ENCODE results near the gene MUSTN1. TPM values are rescaled to one million over a fixed set of nuclear protein-coding genes. Genes with fewer than 3 reads are reported as not detected.

Gene MUSTN1
- total RNA-seq, 2 experiments from 2014 or later = 1.1 TPM; not detected in 1

- Mint-ChIP-seq H3K27ac (no peak overlapping the region), H3K4me1 (ENCODE audit: low read depth) (no peaks in the 10 kb centered on the region), H3K9me3 (no peaks in the 10 kb centered on the region), H3K36me3 (no peaks in the 10 kb centered on the region), H3K4me3 (no peak overlapping the region), H3K27me3 (no peaks in the 10 kb centered on the region)
- ChIA-PET POLR2A (no interaction called here), CTCF (interaction anchor here (2.6 kb wide), 1 partner anchor 9 kb away, joined by 12 read pairs; no protein-coding TSS in a partner anchor)
- intact Hi-C loops (cut with micrococcal nuclease) = no loop called here
- DNase-seq = no peak
Observed at GRCh38 chr3:52811452-52812011, 23.3 kb downstream of the MUSTN1 start.

GRCh38 chr3:52810923-52811322 lies 23.9 kb downstream of the MUSTN1 start:
- ChIA-PET CTCF (interaction anchor here (2.6 kb wide), 1 partner anchor 10 kb away, joined by 12 read pairs; no protein-coding TSS in a partner anchor), POLR2A (no interaction called here)
- H3K4me1 Mint-ChIP-seq (ENCODE audit: low read depth) = no peaks in the 10 kb centered on the region
- no peaks in the 10 kb centered on the region for H3K27me3 Mint-ChIP-seq
- intact Hi-C loops (cut with micrococcal nuclease) = no loop called here
- no peak overlapping the region for H3K27ac Mint-ChIP-seq
- no peaks in the 10 kb centered on the region for H3K9me3 Mint-ChIP-seq
- no peak overlapping the region for H3K4me3 Mint-ChIP-seq
- DNase-seq = no peak
- no peaks in the 10 kb centered on the region for H3K36me3 Mint-ChIP-seq

- Mint-ChIP-seq H3K9me3 (no peaks in the 10 kb centered on the region), H3K27me3 (no peaks in the 10 kb centered on the region), H3K36me3 (no peaks in the 10 kb centered on the region), H3K27ac (no peak overlapping the region), H3K4me1 (ENCODE audit: low read depth) (no peaks in the 10 kb centered on the region), H3K4me3 (no peak overlapping the region)
- CTCF ChIA-PET = no interaction called here
- POLR2A ChIA-PET = no interaction called here
- no peak for DNase-seq
- intact Hi-C loops (cut with micrococcal nuclease) = no loop called here
Observed at GRCh38 chr3:52809662-52810377, 25.0 kb downstream of the MUSTN1 start.

GRCh38 chr3:52809149-52809548 lies 25.7 kb downstream of the MUSTN1 start:
- no peak for DNase-seq
- no peaks in the 10 kb centered on the region for H3K4me1 Mint-ChIP-seq (ENCODE audit: low read depth)
- H3K36me3 Mint-ChIP-seq = no peaks in the 10 kb centered on the region
- ChIA-PET CTCF (interaction anchor here (0.8 to 1.0 kb wide), 2 partner anchors 11 to 12 kb away, joined by 3 to 4 read pairs; no protein-coding TSS in a partner anchor), POLR2A (no interaction called here)
- intact Hi-C loops (cut with micrococcal nuclease) = no loop called here
- no peak overlapping the region for H3K4me3 Mint-ChIP-seq
- H3K27me3 Mint-ChIP-seq = no peaks in the 10 kb centered on the region
- no peaks in the 10 kb centered on the region for H3K9me3 Mint-ChIP-seq
- H3K27ac Mint-ChIP-seq = no peak overlapping the region

- POLR2A ChIA-PET = no interaction called here
- Mint-ChIP-seq H3K27ac (no peak overlapping the region), H3K9me3 (no peaks in the 10 kb centered on the region), H3K4me1 (ENCODE audit: low read depth) (no peaks in the 10 kb centered on the region), H3K36me3 (no peaks in the 10 kb centered on the region), H3K27me3 (no peaks in the 10 kb centered on the region), H3K4me3 (no peak overlapping the region)
- DNase-seq = no peak
- intact Hi-C loops (cut with micrococcal nuclease) = no loop called here
- CTCF ChIA-PET = no interaction called here
Observed at GRCh38 chr3:52805270-52806039, 29.4 kb downstream of the MUSTN1 start.

- H3K27me3 Mint-ChIP-seq = no peaks in the 10 kb centered on the region
- H3K4me3 Mint-ChIP-seq = no peak overlapping the region
- H3K9me3 Mint-ChIP-seq = no peaks in the 10 kb centered on the region
- no peaks in the 10 kb centered on the region for H3K36me3 Mint-ChIP-seq
- DNase-seq = no peak
- intact Hi-C loops (cut with micrococcal nuclease) = no loop called here
- no peak overlapping the region for H3K27ac Mint-ChIP-seq
- CTCF ChIA-PET = no interaction called here
- POLR2A ChIA-PET = no interaction called here
- H3K4me1 Mint-ChIP-seq (ENCODE audit: low read depth) = no peaks in the 10 kb centered on the region
Observed at GRCh38 chr3:52801839-52802238, 33.0 kb downstream of the MUSTN1 start.

GRCh38 chr3:52800079-52800478 lies 34.7 kb downstream of the MUSTN1 start:
- ChIA-PET CTCF (interaction anchor here (2.1 kb wide), 1 partner anchor 57 kb away, joined by 6 read pairs; no protein-coding TSS in a partner anchor), POLR2A (no interaction called here)
- Mint-ChIP-seq H3K27me3 (no peaks in the 10 kb centered on the region), H3K27ac (no peak overlapping the region), H3K36me3 (no peaks in the 10 kb centered on the region), H3K4me1 (ENCODE audit: low read depth) (no peaks in the 10 kb centered on the region), H3K4me3 (no peak overlapping the region), H3K9me3 (no peaks in the 10 kb centered on the region)
- DNase-seq = no peak
- intact Hi-C loops (cut with micrococcal nuclease) = no loop called here

GRCh38 chr3:52798978-52799476 lies 35.8 kb downstream of the MUSTN1 start:
- H3K27me3 Mint-ChIP-seq = no peaks in the 10 kb centered on the region
- H3K9me3 Mint-ChIP-seq = no peaks in the 10 kb centered on the region
- H3K4me1 Mint-ChIP-seq (ENCODE audit: low read depth) = no peaks in the 10 kb centered on the region
- ChIA-PET POLR2A (no interaction called here), CTCF (interaction anchor here (0.7 to 2.1 kb wide), 8 partner anchors 9 to 74 kb away, joined by 3 to 13 read pairs (median 4); partner anchors contain the start of gene NEK4)
- intact Hi-C loops (cut with micrococcal nuclease) = no loop called here
- no peaks in the 10 kb centered on the region for H3K36me3 Mint-ChIP-seq
- H3K4me3 Mint-ChIP-seq = no peak overlapping the region
- no peak overlapping the region for H3K27ac Mint-ChIP-seq
- DNase-seq = peak; percentile 41

GRCh38 chr3:52798376-52798977 lies 36.3 kb downstream of the MUSTN1 start:
- ChIA-PET CTCF (interaction anchor here (0.7 to 2.1 kb wide), 10 partner anchors 8 to 74 kb away, joined by 3 to 13 read pairs (median 4); partner anchors contain the start of gene NEK4), POLR2A (no interaction called here)
- no peaks in the 10 kb centered on the region for H3K36me3 Mint-ChIP-seq
- H3K4me3 Mint-ChIP-seq = no peak overlapping the region
- no peaks in the 10 kb centered on the region for H3K4me1 Mint-ChIP-seq (ENCODE audit: low read depth)
- H3K27ac Mint-ChIP-seq = no peak overlapping the region
- H3K9me3 Mint-ChIP-seq = no peaks in the 10 kb centered on the region
- intact Hi-C loops (cut with micrococcal nuclease) = no loop called here
- H3K27me3 Mint-ChIP-seq = no peaks in the 10 kb centered on the region
- no peak for DNase-seq

- no peak overlapping the region for H3K4me3 Mint-ChIP-seq
Observed at GRCh38 chr3:52796411-52796810, 38.4 kb downstream of the MUSTN1 start.

GRCh38 chr3:52795298-52795900 lies 39.4 kb downstream of the MUSTN1 start:
- intact Hi-C loops (cut with micrococcal nuclease) = no loop called here
- no peaks in the 10 kb centered on the region for H3K36me3 Mint-ChIP-seq
- no peaks in the 10 kb centered on the region for H3K4me1 Mint-ChIP-seq (ENCODE audit: low read depth)
- H3K27ac Mint-ChIP-seq = no peak overlapping the region
- POLR2A ChIA-PET = no interaction called here
- CTCF ChIA-PET = no interaction called here
- no peak overlapping the region for H3K4me3 Mint-ChIP-seq
- no peaks in the 10 kb centered on the region for H3K9me3 Mint-ChIP-seq
- H3K27me3 Mint-ChIP-seq = no peaks in the 10 kb centered on the region
- DNase-seq = no peak

More at GRCh38 chr3:52796411-52796810, 38.4 kb downstream of the MUSTN1 start:
- ChIA-PET POLR2A (no interaction called here), CTCF (no interaction called here)
- intact Hi-C loops (cut with micrococcal nuclease) = no loop called here
- no peaks in the 10 kb centered on the region for H3K27me3 Mint-ChIP-seq
- H3K4me1 Mint-ChIP-seq (ENCODE audit: low read depth) = no peaks in the 10 kb centered on the region
- no peak overlapping the region for H3K27ac Mint-ChIP-seq
- H3K9me3 Mint-ChIP-seq = no peaks in the 10 kb centered on the region
- no peak for DNase-seq
- no peaks in the 10 kb centered on the region for H3K36me3 Mint-ChIP-seq

- Mint-ChIP-seq H3K36me3 (no peaks in the 10 kb centered on the region), H3K4me3 (no peak within 1 kb of the TSS), H3K4me1 (ENCODE audit: low read depth) (no peaks in the 10 kb centered on the region), H3K27ac (no peak within 1 kb of the TSS), H3K27me3 (no peaks in the 10 kb centered on the region), H3K9me3 (no peaks in the 10 kb centered on the region)
- ChIA-PET CTCF (no interaction called here), POLR2A (no interaction called here)
- intact Hi-C loops (cut with micrococcal nuclease) = no loop called here
- DNase-seq = no peak
Observed at GRCh38 chr3:52794612-52795099, 40.2 kb downstream of the MUSTN1 start, which contains the start of gene ITIH3. TSS of gene ITIH3 (plus strand) at chr3:52794796. CDS start at chr3:52794804, 8 bp downstream.

Measured in activated CD4-positive, alpha-beta memory T cell treated with anti-CD3 and anti-CD28 coated beads for 36 hours (primary cell).